GM23338 (cell line): Measurements from ENCODE around the gene P4HA1. TPM values are rescaled to one million over a fixed set of nuclear protein-coding genes. Genes with fewer than 3 reads are reported as not detected.
A peak's percentile ranks its signal among the peaks of the same experiment; 100 is the strongest.

Experiments
- ATAC-seq: fragments of 200-7000 bp; cut with Tn5 transposase; 3 replicates; pipeline ENCODE4 v1.9.1; 2020
- DNase-seq: peaks from one replicate; pipeline ENCODE4 v3.0.0-alpha.2; 2015; ENCODE audit warnings: low spot score
- H2AFZ ChIP-seq: fragments of 200-600 bp; sonication (generic); 2 replicates; pipeline ENCODE4 v1.8.0; 2016; ENCODE audit warnings: antibody characterized with exemption, mild to moderate bottlenecking, moderate library complexity
- H3F3A ChIP-seq: fragments of 200-600 bp; sonication (generic); replicated peaks from 2 replicates; pipeline ENCODE4 v1.8.0; 2017; ENCODE audit warnings: antibody characterized with exemption, mixed run types, low read depth
- H3K27ac ChIP-seq: fragments of 200-600 bp; sonication (generic); 2 replicates; pipeline ENCODE4 v1.6.1; 2016; ENCODE audit warnings: low read depth
- H3K27me3 ChIP-seq: fragments of 200-600 bp; sonication (generic); 2 replicates; pipeline ENCODE4 v1.8.0; 2016; ENCODE audit warnings: mild to moderate bottlenecking, mixed run types, moderate library complexity; ENCODE audit not compliant: insufficient read depth
- H3K36me3 ChIP-seq: fragments of 200-600 bp; sonication (generic); 2 replicates; pipeline ENCODE4 v1.8.0; 2016; ENCODE audit warnings: mild to moderate bottlenecking; ENCODE audit not compliant: insufficient read depth
- H3K4me1 ChIP-seq: fragments of 200-600 bp; sonication (generic); 2 replicates; pipeline ENCODE4 v1.8.0; 2016; ENCODE audit warnings: mild to moderate bottlenecking, moderate library complexity; ENCODE audit not compliant: insufficient read depth
- H3K4me2 ChIP-seq: fragments of 200-600 bp; sonication (generic); 2 replicates; pipeline ENCODE4 v1.7.1; 2017; ENCODE audit warnings: mixed run types
- H3K4me3 ChIP-seq: fragments of 200-600 bp; sonication (generic); 2 replicates; pipeline ENCODE4 v1.6.1; 2016; ENCODE audit warnings: mixed run types
- H3K79me2 ChIP-seq: fragments of 200-600 bp; sonication (generic); replicated peaks from 2 replicates; pipeline ENCODE4 v1.8.0; 2017; ENCODE audit warnings: mild to moderate bottlenecking; ENCODE audit not compliant: insufficient read depth
- H3K9me2 ChIP-seq: fragments of 200-600 bp; sonication (generic); 2 replicates; pipeline ENCODE4 v1.8.0; 2017; ENCODE audit not compliant: insufficient read depth
- H4K20me1 ChIP-seq: fragments of 200-600 bp; sonication (generic); replicated peaks from 2 replicates; pipeline ENCODE4 v1.8.0; 2017; ENCODE audit warnings: mild to moderate bottlenecking; ENCODE audit not compliant: insufficient read depth
- H3K27ac Mint-ChIP-seq: 2 replicates; pipeline ENCODE4 v1.8.0; 2020; ENCODE audit warnings: inconsistent platforms, mild to moderate bottlenecking, moderate library complexity, mixed read lengths
- H3K27me3 Mint-ChIP-seq: 3 replicates; pipeline ENCODE4 v1.8.0; 2022; ENCODE audit warnings: low read depth, mild to moderate bottlenecking, moderate library complexity, mixed read lengths, inconsistent platforms; ENCODE audit not compliant: insufficient read depth, poor library complexity
- H3K36me3 Mint-ChIP-seq: 3 replicates; pipeline ENCODE4 v1.8.0; 2021; ENCODE audit warnings: low read depth, mild to moderate bottlenecking, inconsistent platforms, moderate library complexity, mixed read lengths
- H3K4me1 Mint-ChIP-seq: 3 replicates; pipeline ENCODE4 v1.8.0; 2020; ENCODE audit warnings: mild to moderate bottlenecking, inconsistent platforms, mixed read lengths
- H3K4me3 Mint-ChIP-seq: 3 replicates; pipeline ENCODE4 v1.8.0; 2021; ENCODE audit warnings: moderate library complexity, mild to moderate bottlenecking, inconsistent platforms, mixed read lengths
- H3K9me3 Mint-ChIP-seq: 3 replicates; pipeline ENCODE4 v1.8.0; 2020; ENCODE audit warnings: moderate library complexity, mild to moderate bottlenecking, inconsistent platforms, mixed read lengths
- CREB1 ChIP-seq: fragments of 250-450 bp; sonication (Bioruptor Pico); IDR thresholded peaks from 2 replicates; pipeline ENCODE4 v1.5.0; 2020; ENCODE audit warnings: low read depth, mild to moderate bottlenecking, moderate library complexity
- CTCF ChIP-seq, 2 experiments: fragments of 200-600 bp in 1 of 2; sonication (generic) in 1 of 2; conservative IDR thresholded peaks; 2 replicates each; pipeline versions ENCODE4 v1.5.1 to v1.6.1; 2016 to 2017; ENCODE audit warnings: antibody characterized with exemption in 2 of 2, low read depth in 2 of 2, mild to moderate bottlenecking in 2 of 2, moderate library complexity in 1 of 2
- EZH2phosphoT487 ChIP-seq: fragments of 200-600 bp; sonication (generic); IDR thresholded peaks from one replicate; pipeline ENCODE4 v1.8.1; 2018; ENCODE audit warnings: antibody characterized with exemption; ENCODE audit not compliant: unreplicated experiment
- JUNB ChIP-seq: IDR thresholded peaks from one replicate; pipeline ENCODE4 v1.6.1; 2016; ENCODE audit warnings: antibody characterized with exemption; ENCODE audit not compliant: unreplicated experiment
- NANOG ChIP-seq: IDR thresholded peaks from 2 replicates; pipeline ENCODE4 v1.6.1; 2016; ENCODE audit warnings: antibody characterized with exemption, borderline replicate concordance
- POLR2AphosphoS5 ChIP-seq: IDR thresholded peaks from 2 replicates; pipeline ENCODE4 v1.6.1; 2016; ENCODE audit warnings: antibody characterized with exemption, low read depth
- REST ChIP-seq: IDR thresholded peaks from one replicate; pipeline ENCODE4 v1.6.1; 2018; ENCODE audit warnings: antibody characterized with exemption; ENCODE audit not compliant: unreplicated experiment
- STAT1 ChIP-seq: IDR thresholded peaks from one replicate; pipeline ENCODE4 v1.6.1; 2016; ENCODE audit warnings: antibody characterized with exemption; ENCODE audit not compliant: unreplicated experiment
- ZNF114 ChIP-seq: fragments of 250-450 bp; sonication (Bioruptor Pico); IDR thresholded peaks from 2 replicates; pipeline ENCODE4 v1.5.0; 2020; ENCODE audit warnings: mild to moderate bottlenecking, moderate library complexity
- ZNF331 ChIP-seq: fragments of 250-450 bp; sonication (Bioruptor Pico); IDR thresholded peaks from 2 replicates; pipeline ENCODE4 v1.5.0; 2020; ENCODE audit warnings: low read depth, mild to moderate bottlenecking, moderate library complexity
- ZNF462 ChIP-seq: fragments of 250-450 bp; sonication (Bioruptor Pico); IDR thresholded peaks from 2 replicates; pipeline ENCODE4 v1.5.0; 2020; ENCODE audit warnings: mild to moderate bottlenecking, moderate library complexity
- polyA plus RNA-seq: library from polyadenylated mRNA; unstranded; fragments of >200 nt; fragmentation: Nextera tagmentation; extraction: Ambion mirVana; gene quantifications from 2 replicates; pipeline ENCODE4 v1.2.1, GENCODE V29; 2016
- total RNA-seq: library from RNA; depleted of rRNA; stranded (reverse); fragments of >200 nt; shearing (Covaris generic); gene quantifications from 2 replicates; pipeline ENCODE4 v1.2.3, GENCODE V29; 2014

P4HA1 gene
- total and polyA plus RNA-seq, 2 experiments from 2014 or later, result 26.4 to 27.1 TPM

GRCh38 chr10:73017955-73018480, 78.6 kb downstream of the P4HA1 start (continued):
- TF ChIP-seq REST, result no peak
- TF ChIP-seq JUNB, result no peak
- TF ChIP-seq POLR2AphosphoS5, result no peak
- TF ChIP-seq CREB1, result no peak
- no peak for TF ChIP-seq EZH2phosphoT487
- TF ChIP-seq CTCF (conservative IDR thresholded peaks at IDR 0.05; ENCODE audit: low read depth in 2 of 2), result no peak
- TF ChIP-seq ZNF114, result no peak
- TF ChIP-seq ZNF331 (CRISPR knock-in tag), result no peak
- no peak for TF ChIP-seq STAT1

- Mint-ChIP-seq H3K4me3 (no peak overlapping the region), H3K4me1 (peaks cover 9% of the 10 kb centered on the region; the same call in 2 of the 3 replicates), H3K36me3 (peaks cover 17% of the 10 kb centered on the region; the same call in 2 of the 3 replicates), H3K27me3 (no peaks in the 10 kb centered on the region), H3K27ac (0 out of 2 replicates have a peak overlapping the region, but pooled peaks have one; percentile 17), H3K9me3 (no peaks in the 10 kb centered on the region)
- Histone ChIP-seq H3K4me2 (no peak overlapping the region), H3K79me2 (no peaks in the 10 kb centered on the region), H2AFZ (no peak overlapping the region), H3K36me3 (no peaks in the 10 kb centered on the region), H3K4me3 (no peak overlapping the region), H3K4me1 (no peaks in the 10 kb centered on the region), H3K27ac (no peak overlapping the region), H3F3A (no peaks in the 10 kb centered on the region), H4K20me1 (no peaks in the 10 kb centered on the region), H3K9me2 (no peaks in the 10 kb centered on the region), H3K27me3 (no peaks in the 10 kb centered on the region)
- ATAC-seq (no peak), DNase-seq (no peak)
- TF ChIP-seq ZNF462 (CRISPR knock-in tag) (no peak), POLR2AphosphoS5 (no peak), NANOG (no peak), EZH2phosphoT487 (no peak)
These were observed 80.9 kb downstream of the P4HA1 start for GRCh38 chr10:73015779-73016178.
